Transverse colon (tissue), 4 donors: ENCODE measurements around the gene CTAGE9. TPM values are rescaled to one million over a fixed set of nuclear protein-coding genes. Genes with fewer than 3 reads are reported as not detected.

Experiments
- DNase-seq: peaks from one replicate; pipeline ENCODE4 v3.0.0-alpha.2; 2019
- H3K27ac ChIP-seq, 4 donors: fragments of 200-600 bp; sonication (generic); 2 replicates each; pipeline ENCODE4 v1.5.1; 2016 to 2018; ENCODE audit warnings: inconsistent platforms in 4 of 4
- H3K27me3 ChIP-seq: fragments of 200-600 bp; sonication (generic); 2 replicates; pipeline ENCODE4 v1.5.1; 2017; ENCODE audit warnings: inconsistent platforms
- H3K36me3 ChIP-seq, 4 donors: fragments of 200-600 bp; sonication (generic); 2 replicates each; pipeline ENCODE4 v1.5.1; 2017 to 2019; ENCODE audit warnings: inconsistent platforms in 4 of 4
- H3K4me1 ChIP-seq, 4 donors: fragments of 200-600 bp; sonication (generic); 2 replicates each; pipeline ENCODE4 v1.5.1; 2017 to 2020; ENCODE audit warnings: inconsistent platforms in 4 of 4
- H3K4me3 ChIP-seq, 4 donors: fragments of 200-600 bp; sonication (generic); 1 replicate in 1 of 4; 2 replicates in 3 of 4; pipeline versions ENCODE4 v1.5.1 to v1.6.1; 2017 to 2019; ENCODE audit warnings: inconsistent platforms in 4 of 4
- H3K9me3 ChIP-seq, 2 donors: fragments of 200-600 bp; sonication (generic); 2 replicates each; pipeline ENCODE4 v1.5.1; 2017 to 2019; ENCODE audit warnings: inconsistent platforms in 2 of 2
- CTCF ChIP-seq, 5 experiments: fragments of 200-600 bp in 3 of 5; fragments of 450-650 bp in 2 of 5; sonication (generic) in 3 of 5; IDR thresholded peaks; 1 replicate in 2 of 5; 2 replicates in 3 of 5; pipeline ENCODE4 v1.5.1; 2016 to 2017; ENCODE audit warnings: antibody characterized with exemption in 5 of 5, inconsistent platforms in 3 of 5, mild to moderate bottlenecking in 2 of 5, moderate library complexity in 1 of 5
- EP300 ChIP-seq: sonication (generic); formaldehyde crosslinking; IDR thresholded peaks from one replicate; pipeline ENCODE4 v1.6.1; 2017; ENCODE audit warnings: antibody characterized with exemption, low read depth
- POLR2A ChIP-seq: fragments of 450-650 bp; IDR thresholded peaks from one replicate; pipeline ENCODE4 v1.6.1; 2016; ENCODE audit warnings: antibody characterized with exemption, mild to moderate bottlenecking, moderate library complexity
- POLR2AphosphoS5 ChIP-seq, 3 donors: sonication (generic); formaldehyde crosslinking; IDR thresholded peaks; one replicate each; pipeline ENCODE4 v1.6.1; 2016; ENCODE audit warnings: antibody characterized with exemption in 3 of 3
- WGBS, 2 donors: methylation state at CpG; one replicate each; pipeline ENCODE4 v1.1.5; 2018; ENCODE audit warnings: low coverage in 1 of 2; 5-methylcytosine and 5-hydroxymethylcytosine counted together
- in situ Hi-C, 4 donors: fragments of 200-750 bp; cut with MboI; loops; one replicate each; pipeline versions ENCODE4 v1.15.0 to v1.15.1; 2017; ENCODE audit warnings: low sequenced_read_pairs in 3 of 4, low pct_ligation_motif_present in 1 of 4, low pct_unique_long_range_greater_than_20kb in 1 of 4
- intact Hi-C: fragments of 100-400 bp; cut with DNase I; formaldehyde crosslinking; loops from one replicate; pipeline ENCODE4 v1.15.1; 2023; ENCODE audit warnings: low total_unique reads
- total RNA-seq, 4 donors: library from RNA; depleted of rRNA; stranded (reverse); fragments of >200 nt; gene quantifications; one replicate each; pipeline ENCODE4 v1.1.0, GENCODE V29; 2016

Gene CTAGE9
- total RNA-seq, 4 donors from 2014 or later: not detected

- Histone ChIP-seq H3K27ac (no peak overlapping the region), H3K4me3 (no peak overlapping the region), H3K36me3 (no peaks in the 10 kb centered on the region), H3K4me1 (no peaks in the 10 kb centered on the region), H3K9me3 (no peaks in the 10 kb centered on the region), H3K27me3 (no peaks in the 10 kb centered on the region)
- TF ChIP-seq EP300 (no peak), POLR2A (no peak), CTCF (IDR thresholded peaks at IDR 0.05) (no peak), POLR2AphosphoS5 (IDR thresholded peaks at IDR 0.05) (no peak)
- DNase-seq: no peak
- 29 to 49% methylated on average over 1 of the region's 1 CpG for WGBS, 2 donors
- in situ Hi-C loops (no loop called here), intact Hi-C loops (no loop called here)
Measured at GRCh38 chr6:131669891-131670290, 40.9 kb downstream of the CTAGE9 start.

- intact Hi-C loops: no loop called here
- no peaks in the 10 kb centered on the region for H3K4me1 ChIP-seq
- DNase-seq: no peak
- no peak overlapping the region for H3K4me3 ChIP-seq
- WGBS, 2 donors: 87 to 93% methylated on average over 2 of the region's 2 CpGs
- TF ChIP-seq POLR2A: no peak
- TF ChIP-seq POLR2AphosphoS5 (IDR thresholded peaks at IDR 0.05): no peak
- TF ChIP-seq EP300: no peak
- no peak for TF ChIP-seq CTCF (IDR thresholded peaks at IDR 0.05)
- no peaks in the 10 kb centered on the region for H3K9me3 ChIP-seq
- H3K27me3 ChIP-seq: no peaks in the 10 kb centered on the region
- H3K36me3 ChIP-seq: no peaks in the 10 kb centered on the region
- no peak overlapping the region for H3K27ac ChIP-seq
- in situ Hi-C loops: no loop called here
Measured at GRCh38 chr6:131663578-131664165, 47.1 kb downstream of the CTAGE9 start.

- Histone ChIP-seq H3K27ac (no peak overlapping the region), H3K9me3 (no peaks in the 10 kb centered on the region), H3K4me1 (no peaks in the 10 kb centered on the region), H3K36me3 (no peaks in the 10 kb centered on the region), H3K27me3 (no peaks in the 10 kb centered on the region), H3K4me3 (no peak overlapping the region)
- no peak for DNase-seq
- intact Hi-C loops (no loop called here), in situ Hi-C loops (no loop called here)
- TF ChIP-seq POLR2AphosphoS5 (IDR thresholded peaks at IDR 0.05): no peak
- no peak for TF ChIP-seq CTCF (IDR thresholded peaks at IDR 0.05)
- no peak for TF ChIP-seq EP300
- TF ChIP-seq POLR2A: no peak
- WGBS, 2 donors: 48% methylated on average over 1 of the region's 1 CpG; no CpG with 5 or more reads in 1 of the 2 donors
Measured at GRCh38 chr6:131660195-131660594, 50.6 kb downstream of the CTAGE9 start.

Other genes with a start within 250 kb of the CTAGE9 start
- not detected for gene ARG1, start 137.8 kb downstream of the CTAGE9 start, total RNA-seq
- 10 to 100 TPM; 11.6 to 47.6 (median 37.9) TPM for gene MED23, start 82.8 kb downstream of the CTAGE9 start, total RNA-seq
- gene ENPP3, start 73.7 kb downstream of the CTAGE9 start, total RNA-seq: 10 to 100 TPM in 3 of 4 donors, 1 to 10 TPM in 1; 4.6 to 28.1 (median 20.6) TPM
- not detected for gene OR2A4, start 9.6 kb downstream of the CTAGE9 start, total RNA-seq
- 10 to 100 TPM in 3 of 4 donors, 1 to 10 TPM in 1; 3.4 to 24.0 (median 22.8) TPM for gene ENPP1, start 97.0 kb upstream of the CTAGE9 start, total RNA-seq
- 100 to 1,000 TPM in 1 of 4 donors, 10 to 100 TPM in 3; 37.0 to 146 (median 58.0) TPM for gene CCN2, start 240.4 kb upstream of the CTAGE9 start, total RNA-seq